Mucosa of stomach (tissue), 1 donor: Measurements from ENCODE around the gene LRP2.
"Not testable (repeated sequence)": the region's sequence is repeated elsewhere in the genome, so short reads cannot be mapped to it uniquely, and the experiment has no call there.

Source experiments
- H3K27me3 ChIP-seq: one replicate; pipeline ENCODE4 v1.7.0; 2013; ENCODE audit warnings: mild to moderate bottlenecking, low read length; ENCODE audit not compliant: control insufficient read depth, insufficient read depth
- H3K36me3 ChIP-seq: one replicate; pipeline ENCODE4 v1.7.0; 2013; ENCODE audit warnings: low read length; ENCODE audit not compliant: control insufficient read depth, insufficient read depth
- H3K4me1 ChIP-seq: one replicate; pipeline ENCODE4 v1.7.0; 2013; ENCODE audit warnings: mild to moderate bottlenecking, low read length; ENCODE audit not compliant: control insufficient read depth, insufficient read depth
- H3K4me3 ChIP-seq: one replicate; pipeline ENCODE4 v1.7.0; 2013; ENCODE audit warnings: low read length
- H3K9ac ChIP-seq: one replicate; pipeline ENCODE4 v1.7.0; 2013; ENCODE audit warnings: mild to moderate bottlenecking, low read length, moderate library complexity
- H3K9me3 ChIP-seq: one replicate; pipeline ENCODE4 v1.7.0; 2013; ENCODE audit warnings: mild to moderate bottlenecking, low read length, moderate library complexity; ENCODE audit not compliant: control insufficient read depth
- donor health status: Pancreatic carcinoma.

LRP2 gene

DNA sequence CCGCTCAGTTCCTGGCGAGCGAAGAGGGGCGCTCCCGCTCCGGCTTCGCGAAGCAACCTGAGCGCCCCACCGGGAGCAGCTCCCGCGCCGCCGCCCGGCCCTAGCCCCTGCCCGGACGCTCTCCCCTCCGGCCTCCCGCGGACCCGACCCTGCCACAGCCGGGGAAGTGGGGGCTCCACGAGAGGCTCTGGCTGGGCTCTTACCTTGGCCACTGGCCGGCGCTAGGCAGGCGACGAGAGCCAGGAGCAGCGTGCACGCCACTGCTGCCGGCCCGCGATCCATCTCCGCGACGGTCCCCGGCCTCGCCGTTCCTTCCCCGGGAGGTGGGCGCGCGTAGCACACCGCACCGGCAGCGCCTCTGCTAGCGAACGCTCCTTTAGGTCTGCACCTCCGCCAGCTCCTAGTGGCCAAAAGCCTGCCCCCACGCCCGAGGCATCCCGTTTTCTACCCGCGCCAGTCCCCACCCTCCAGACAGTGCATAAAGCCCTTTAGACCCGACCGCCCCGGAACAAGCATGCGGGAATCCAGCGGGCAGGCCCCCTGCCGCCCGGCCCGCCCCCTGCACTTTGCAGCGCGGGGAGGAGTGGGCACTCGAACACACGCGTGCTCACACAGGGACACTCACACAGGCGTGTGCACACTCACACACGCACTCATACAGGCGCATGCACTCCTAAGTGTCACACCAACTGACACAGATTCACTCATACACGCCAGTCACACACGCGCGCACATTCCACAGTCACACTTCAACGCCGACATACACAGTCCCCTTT, at the start of gene LRP2:
LRP2 (minus strand) TSS at position 417 of the 776 bp plus-strand sequence; CDS start at position 282, 135 bp downstream.
- Histone ChIP-seq H3K4me3 (peak within 1 kb of the TSS; percentile 56), H3K27me3 (peaks cover 56% of the 10 kb centered on the region), H3K36me3 (no peaks in the 10 kb centered on the region), H3K9ac (no peak within 1 kb of the TSS), H3K4me1 (peaks cover 29% of the 10 kb centered on the region), H3K9me3 (no peaks in the 10 kb centered on the region)

DNA sequence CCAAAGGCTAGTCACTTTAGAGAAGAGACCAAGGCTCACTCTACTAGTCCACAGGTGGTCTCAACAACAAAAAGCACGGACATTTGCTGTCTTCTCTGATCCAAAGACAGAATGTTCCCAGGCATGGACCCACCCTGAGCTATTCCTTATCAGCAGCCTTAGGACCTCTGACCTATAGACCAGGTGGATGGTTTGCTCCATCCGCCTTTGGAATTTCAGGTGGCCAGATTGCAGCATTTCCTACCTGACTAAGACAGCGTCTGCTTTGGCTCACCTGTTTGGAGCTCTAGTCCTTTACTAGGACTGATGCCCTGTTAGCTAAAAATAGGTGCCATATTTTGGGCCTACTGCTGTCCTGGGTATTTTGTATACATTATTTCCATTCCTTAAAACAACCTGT, 44.6 kb upstream of the LRP2 start:
- Histone ChIP-seq H3K36me3 (no peaks in the 10 kb centered on the region), H3K9ac (no peak overlapping the region), H3K27me3 (no peaks in the 10 kb centered on the region), H3K4me3 (no peak overlapping the region), H3K9me3 (no peaks in the 10 kb centered on the region), H3K4me1 (no peaks in the 10 kb centered on the region)

DNA sequence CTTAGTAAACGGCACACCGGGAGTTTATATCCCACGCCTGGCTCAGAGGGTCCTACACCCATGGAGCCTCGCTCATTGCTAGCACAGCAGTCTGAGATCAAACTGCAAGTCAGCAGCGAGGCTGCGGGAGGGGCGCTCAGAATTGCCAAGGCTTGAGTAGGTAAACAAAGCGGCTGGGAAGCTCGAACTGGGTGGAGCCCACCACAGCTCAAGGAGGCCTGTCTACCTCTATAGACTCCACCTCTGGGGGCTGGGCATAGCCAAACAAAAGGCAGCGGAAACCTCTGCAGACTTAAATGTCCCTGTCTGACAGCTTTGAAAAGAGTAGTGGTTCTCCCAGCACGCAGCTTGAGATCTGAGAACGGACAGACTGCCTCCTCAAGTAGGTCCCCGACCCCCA, 37.2 kb upstream of the LRP2 start:
- not testable (repeated sequence) for H3K9ac ChIP-seq, H3K9me3 ChIP-seq, H3K36me3 ChIP-seq, H3K4me1 ChIP-seq, H3K27me3 ChIP-seq, H3K4me3 ChIP-seq

DNA sequence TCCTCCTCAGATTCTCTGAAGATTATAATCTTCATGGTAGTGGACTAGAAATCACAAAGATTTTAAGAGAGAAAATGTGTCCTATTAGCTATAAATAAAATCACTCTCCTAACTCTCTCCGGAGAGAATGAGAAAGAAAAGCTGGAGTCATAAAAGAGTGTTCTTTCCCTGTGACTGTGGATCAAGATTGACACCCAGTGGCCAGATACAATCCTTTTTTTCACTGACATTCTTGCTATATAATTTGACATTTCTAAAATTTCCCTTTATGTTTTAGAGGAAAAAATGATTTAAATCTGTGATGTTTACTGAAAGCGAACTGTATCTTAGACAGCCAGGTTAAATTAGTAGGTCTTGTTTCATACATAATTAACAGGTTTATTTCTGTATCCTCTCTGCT, 35.4 kb upstream of the LRP2 start:
- Histone ChIP-seq H3K27me3 (no peaks in the 10 kb centered on the region), H3K36me3 (no peaks in the 10 kb centered on the region), H3K4me3 (no peak overlapping the region), H3K9ac (no peak overlapping the region), H3K9me3 (no peaks in the 10 kb centered on the region), H3K4me1 (peaks cover 6% of the 10 kb centered on the region)

DNA sequence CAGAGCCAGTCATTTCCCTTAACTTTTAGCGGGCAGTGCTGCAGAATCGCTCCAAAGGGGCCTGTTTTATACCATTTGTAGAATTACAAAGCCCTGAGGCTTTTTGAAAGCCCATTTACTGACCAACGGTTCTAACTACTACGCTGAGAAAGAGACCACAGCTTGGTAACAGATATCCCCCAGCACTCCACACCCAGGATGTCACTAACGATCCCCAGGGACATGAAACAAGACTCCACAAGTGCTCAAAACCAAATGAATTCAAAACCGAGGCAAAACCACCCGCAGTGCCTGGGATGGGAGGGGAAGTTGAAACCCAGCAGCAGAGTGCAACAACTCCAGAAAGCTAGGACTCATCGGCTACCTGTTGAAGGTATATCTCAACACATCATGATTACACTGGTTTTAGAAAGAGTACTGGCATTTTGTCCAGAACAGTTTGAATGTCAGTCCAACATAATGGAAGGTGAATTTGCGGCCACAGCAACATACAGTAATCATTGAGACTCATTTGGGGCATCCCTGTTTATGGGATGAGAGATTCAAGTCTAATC, 33.6 kb upstream of the LRP2 start:
- Histone ChIP-seq H3K27me3 (no peaks in the 10 kb centered on the region), H3K9ac (no peak overlapping the region), H3K9me3 (no peaks in the 10 kb centered on the region), H3K4me3 (no peak overlapping the region), H3K4me1 (peaks cover 6% of the 10 kb centered on the region), H3K36me3 (no peaks in the 10 kb centered on the region)

DNA sequence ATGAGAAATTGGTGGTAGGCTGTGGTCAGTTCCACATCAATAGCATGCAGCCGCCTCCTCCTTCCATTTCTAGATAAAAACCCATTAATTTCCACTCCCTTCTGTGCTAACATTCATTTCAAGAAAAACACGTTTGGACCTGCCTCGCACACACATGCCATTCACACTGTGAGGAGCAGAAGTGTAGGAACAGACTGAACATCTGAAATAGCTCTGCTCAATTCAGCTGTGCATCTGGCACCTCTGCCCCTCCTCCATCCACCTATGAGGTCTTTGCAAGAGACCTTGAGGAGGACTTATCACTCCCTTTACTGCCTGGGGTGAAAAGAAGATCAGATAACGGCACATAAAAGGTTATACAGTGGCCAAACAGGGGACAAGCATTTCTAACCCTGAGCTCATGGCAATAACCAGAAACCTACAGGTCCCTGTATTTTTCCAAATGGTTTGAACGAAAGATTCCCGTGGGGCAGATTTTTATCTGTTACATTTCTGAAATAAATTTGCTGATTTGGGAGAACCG, 30.8 kb upstream of the LRP2 start:
- H3K9me3 ChIP-seq = no peaks in the 10 kb centered on the region
- H3K9ac ChIP-seq = no peak overlapping the region
- H3K27me3 ChIP-seq = no peaks in the 10 kb centered on the region
- H3K36me3 ChIP-seq = no peaks in the 10 kb centered on the region
- H3K4me1 ChIP-seq = peaks cover 6% of the 10 kb centered on the region
- no peak overlapping the region for H3K4me3 ChIP-seq

DNA sequence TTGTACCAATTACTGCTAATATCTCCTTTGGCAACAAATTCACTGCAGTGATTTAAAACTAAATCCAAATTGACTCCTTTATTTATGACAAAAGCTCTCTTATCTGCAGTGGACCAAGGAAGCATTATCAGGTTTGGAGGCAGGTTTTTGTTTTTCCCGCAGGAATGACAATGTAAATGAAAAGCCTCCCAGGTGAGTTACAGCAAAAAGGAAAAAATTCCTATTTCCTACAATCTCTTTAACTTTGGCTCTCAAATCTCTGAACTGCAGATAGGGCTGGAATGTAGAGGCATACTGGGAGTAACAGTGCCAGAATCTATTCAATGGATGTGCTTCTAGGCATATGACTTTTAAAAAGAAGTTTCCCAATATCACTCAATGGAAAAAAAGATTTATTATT, 28.9 kb upstream of the LRP2 start:
- Histone ChIP-seq H3K27me3 (no peaks in the 10 kb centered on the region), H3K36me3 (no peaks in the 10 kb centered on the region), H3K9ac (no peak overlapping the region), H3K4me1 (peaks cover 14% of the 10 kb centered on the region), H3K9me3 (no peaks in the 10 kb centered on the region), H3K4me3 (no peak overlapping the region)

DNA sequence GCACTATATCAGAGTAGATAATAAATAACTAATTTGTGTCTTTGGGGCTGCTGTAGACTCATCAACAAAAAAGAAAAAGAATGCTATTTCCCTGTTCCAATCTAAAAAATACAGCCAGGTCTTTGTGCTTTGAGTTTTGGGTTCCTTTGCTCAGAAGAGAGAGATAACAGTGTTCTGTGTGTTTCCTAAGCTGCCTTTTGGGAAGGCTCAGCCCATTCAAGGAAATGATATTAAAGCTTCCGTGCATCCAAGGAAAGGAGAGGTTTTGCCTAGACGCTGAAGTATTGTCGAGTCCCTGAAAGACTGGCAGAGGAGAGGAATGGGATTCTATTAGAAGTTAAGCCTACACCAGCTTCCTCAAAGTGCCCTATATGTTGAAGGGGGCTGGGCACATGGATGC, 25.8 kb upstream of the LRP2 start:
- H3K4me1 ChIP-seq = peaks cover 12% of the 10 kb centered on the region

DNA sequence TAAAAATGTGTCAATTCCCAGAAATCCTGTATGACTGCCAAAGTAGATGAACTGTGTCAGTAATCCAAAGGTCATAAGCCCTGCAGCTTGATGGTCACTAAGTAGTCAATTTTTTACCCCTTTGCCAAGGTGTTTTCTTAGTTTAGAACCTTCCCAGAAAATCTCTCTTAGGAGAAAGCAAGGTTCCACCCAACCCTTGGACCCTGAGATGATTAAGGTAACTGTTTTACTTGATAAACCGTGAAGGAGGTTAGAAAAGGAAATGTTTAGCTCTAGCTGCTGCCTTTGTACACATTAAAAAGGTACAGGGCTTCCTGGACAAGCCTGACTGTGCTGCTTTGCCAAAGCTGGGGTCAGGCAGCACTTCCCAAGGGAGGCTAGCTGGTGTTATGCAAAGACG, 24.4 kb upstream of the LRP2 start:
- Histone ChIP-seq H3K27me3 (no peaks in the 10 kb centered on the region), H3K36me3 (no peaks in the 10 kb centered on the region), H3K9ac (no peak overlapping the region), H3K9me3 (no peaks in the 10 kb centered on the region), H3K4me3 (no peak overlapping the region), H3K4me1 (peaks cover 9% of the 10 kb centered on the region)

More for the DNA sequence above, 25.8 kb upstream of the LRP2 start:
- Histone ChIP-seq H3K36me3 (no peaks in the 10 kb centered on the region), H3K9me3 (no peaks in the 10 kb centered on the region), H3K27me3 (no peaks in the 10 kb centered on the region), H3K4me3 (no peak overlapping the region), H3K9ac (no peak overlapping the region)

DNA sequence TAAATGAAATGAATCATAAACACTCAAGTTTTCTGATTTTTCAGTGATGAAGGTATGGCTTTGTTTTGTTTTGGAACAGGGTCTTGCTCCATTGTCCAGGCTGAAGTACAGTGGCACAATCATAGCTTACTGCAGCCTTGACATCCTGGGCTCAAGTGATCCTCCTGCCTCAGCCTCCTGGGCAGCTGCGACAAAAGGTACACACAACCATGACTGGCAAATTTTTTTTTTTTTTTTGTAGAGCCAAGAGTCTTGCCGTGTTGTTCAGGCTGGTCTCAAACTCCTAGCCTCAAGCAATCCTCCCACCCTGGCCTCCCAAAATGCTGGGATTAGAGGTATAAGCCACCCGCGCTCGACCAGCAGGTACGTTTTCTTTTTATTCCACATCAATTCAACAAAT, 22.5 kb upstream of the LRP2 start:
- Histone ChIP-seq H3K36me3 (no peaks in the 10 kb centered on the region), H3K4me3 (no peak overlapping the region), H3K27me3 (no peaks in the 10 kb centered on the region), H3K9ac (no peak overlapping the region), H3K4me1 (peaks cover 9% of the 10 kb centered on the region), H3K9me3 (no peaks in the 10 kb centered on the region)

DNA sequence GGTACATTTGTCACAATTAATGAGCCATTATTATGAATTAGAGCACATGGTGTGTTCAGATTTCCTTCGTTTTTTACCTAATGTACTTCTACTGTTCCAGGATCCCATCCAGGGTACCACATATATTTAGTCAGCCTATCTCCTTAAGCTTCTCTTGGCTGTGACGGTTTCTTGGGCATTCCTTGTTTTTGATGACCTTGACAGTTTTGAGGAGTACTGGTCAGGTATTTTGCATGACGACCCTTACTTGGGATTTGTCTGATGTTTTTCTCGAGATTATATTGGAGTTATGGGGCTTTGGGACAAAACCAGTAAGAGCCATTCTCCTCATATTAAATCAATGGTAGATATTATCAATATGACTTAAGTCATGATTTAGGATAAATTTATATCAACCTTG, 10.2 kb upstream of the LRP2 start:
- H3K4me1 ChIP-seq = no peaks in the 10 kb centered on the region
- H3K9ac ChIP-seq = no peak overlapping the region
- H3K4me3 ChIP-seq = no peak overlapping the region
- H3K36me3 ChIP-seq = no peaks in the 10 kb centered on the region
- H3K9me3 ChIP-seq = no peaks in the 10 kb centered on the region
- no peaks in the 10 kb centered on the region for H3K27me3 ChIP-seq

DNA sequence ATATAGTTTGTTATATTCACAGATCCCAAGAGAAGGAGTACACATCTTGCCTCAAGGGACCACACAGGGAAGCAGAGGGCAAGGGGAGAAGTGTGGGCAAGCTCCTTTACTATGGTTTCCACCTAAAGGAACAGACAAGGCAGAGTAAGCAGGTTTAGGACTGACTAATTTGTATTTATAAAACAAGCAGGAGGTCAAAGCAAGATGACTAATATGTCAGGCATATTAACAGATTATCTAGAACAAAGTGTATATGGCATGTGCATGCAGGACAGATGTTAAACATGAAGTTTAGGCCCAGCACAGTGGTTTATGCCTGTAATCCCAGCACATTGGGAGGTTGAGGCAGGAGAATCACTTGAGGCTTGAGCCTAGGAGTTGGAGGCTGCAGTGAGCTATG, 3.7 kb upstream of the LRP2 start:
- no peak overlapping the region for H3K4me3 ChIP-seq
- H3K4me1 ChIP-seq = peaks cover 29% of the 10 kb centered on the region
- H3K9me3 ChIP-seq = no peaks in the 10 kb centered on the region
- H3K36me3 ChIP-seq = no peaks in the 10 kb centered on the region
- H3K9ac ChIP-seq = no peak overlapping the region
- peaks cover 39% of the 10 kb centered on the region for H3K27me3 ChIP-seq
